ENCODE measurements around the gene PCNP. TPM values are rescaled to one million over a fixed set of nuclear protein-coding genes. Genes with fewer than 3 reads are reported as not detected.

Gene PCNP
- total and polyA plus RNA-seq, 9 of the 15 experiments (the other 6 are each of a cell fraction or from before 2014, with no cell fraction given) = 54.3 to 170 (median 150) TPM

- TF ChIP-seq FOXA3 (CRISPR knock-in tag; conservative IDR thresholded peaks at IDR 0.05 in 1 of 2, IDR thresholded peaks at IDR 0.05 in 1 of 2) (no peak), OTX1 (CRISPR knock-in tag; IDR thresholded peaks at IDR 0.05) (no peak), NCOA4 (IDR thresholded peaks at IDR 0.05; ENCODE audit: partially characterized antibody) (no peak), NR0B1 (IDR thresholded peaks at IDR 0.05; ENCODE audit: partially characterized antibody) (no peak), ZNF318 (IDR thresholded peaks at IDR 0.05; ENCODE audit: borderline replicate concordance in 1 of 2, low read depth in 1 of 2) (no peak), ATF1 (CRISPR knock-in tag; IDR thresholded peaks at IDR 0.05) (no peak), ATF1 (tag; IDR thresholded peaks at IDR 0.05) (peak; percentile 51), FOXA1 (IDR thresholded peaks at IDR 0.05; ENCODE audit: borderline replicate concordance) (no peak), MXD1 (CRISPR knock-in tag; IDR thresholded peaks at IDR 0.05; ENCODE audit: borderline replicate concordance, poor library complexity, severe bottlenecking) (no peak), CBFA2T3 (IDR thresholded peaks at IDR 0.05) (peak; percentile 99), GABPB1 (CRISPR knock-in tag; IDR thresholded peaks at IDR 0.05) (no peak), MEF2D (tag; conservative IDR thresholded peaks at IDR 0.05; ENCODE audit: low read depth) (peak; percentile 40; the same call in 1 of the 2 replicates), JUND (IDR thresholded peaks at IDR 0.05; ENCODE audit: borderline replicate concordance, low read depth, low read length) (peak; percentile 69; the same call in 1 of the 2 replicates), JUND (tag; IDR thresholded peaks at IDR 0.05; ENCODE audit: borderline replicate concordance, low read depth, low read length) (peak; percentile 57; the same call in 2 of the 3 replicates)
- TF ChIP-seq, protein P1, sequence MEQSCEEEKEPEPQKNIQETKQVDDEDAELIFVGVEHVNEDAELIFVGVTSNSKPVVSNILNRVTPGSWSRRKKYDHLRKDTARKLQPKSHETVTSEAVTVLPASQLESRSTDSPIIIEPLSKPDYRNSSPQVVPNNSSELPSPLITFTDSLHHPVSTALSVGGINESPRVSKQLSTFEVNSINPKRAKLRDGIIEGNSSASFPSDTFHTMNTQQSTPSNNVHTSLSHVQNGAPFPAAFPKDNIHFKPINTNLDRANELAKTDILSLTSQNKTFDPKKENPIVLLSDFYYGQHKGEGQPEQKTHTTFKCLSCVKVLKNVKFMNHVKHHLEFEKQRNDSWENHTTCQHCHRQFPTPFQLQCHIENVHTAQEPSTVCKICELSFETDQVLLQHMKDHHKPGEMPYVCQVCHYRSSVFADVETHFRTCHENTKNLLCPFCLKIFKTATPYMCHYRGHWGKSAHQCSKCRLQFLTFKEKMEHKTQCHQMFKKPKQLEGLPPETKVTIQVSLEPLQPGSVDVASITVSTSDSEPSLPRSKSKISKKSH (CRISPR knock-in tag; IDR thresholded peaks at IDR 0.05) = no peak
These were observed 43.9 kb upstream of the PCNP start (continued) for GRCh38 chr3:101529816-101530685.

All from K562 (cell line).